Endothelial cell of umbilical vein (primary cell): ENCODE results near the gene ETS1.

Experiments
- CTCF ChIP-seq, 2 donors: IDR thresholded peaks; 1 replicate in 1 of 2; 2 replicates in 1 of 2; pipeline ENCODE4 v1.5.1; 2011; ENCODE audit warnings: low read length in 2 of 2, mild to moderate bottlenecking in 2 of 2, moderate library complexity in 2 of 2, control low read depth in 1 of 2, inconsistent platforms in 1 of 2, low read depth in 1 of 2; ENCODE audit not compliant: insufficient read depth in 1 of 2; ENCODE audit errors: extremely low read depth in 1 of 2
- EZH2 ChIP-seq: IDR thresholded peaks from 2 replicates; pipeline ENCODE4 v1.6.1; 2012; ENCODE audit warnings: borderline replicate concordance, low read depth, mild to moderate bottlenecking, moderate library complexity, low read length, inconsistent platforms; ENCODE audit not compliant: severe bottlenecking
- GATA2 ChIP-seq: IDR thresholded peaks from 2 replicates; pipeline ENCODE4 v1.7.0; 2011; ENCODE audit warnings: low read depth, mild to moderate bottlenecking, moderate library complexity, mixed read lengths, low read length; ENCODE audit not compliant: insufficient read length, insufficient read depth
- JUN ChIP-seq: IDR thresholded peaks from 2 replicates; pipeline ENCODE4 v1.6.1; 2011; ENCODE audit warnings: borderline replicate concordance, low read depth; ENCODE audit not compliant: insufficient read length, insufficient read depth
- MYC ChIP-seq: IDR thresholded peaks from one replicate; pipeline ENCODE4 v1.6.1; 2011; ENCODE audit warnings: mild to moderate bottlenecking, low read depth, low read length
- POLR2A ChIP-seq: IDR thresholded peaks from 2 replicates; pipeline ENCODE4 v1.6.1; 2012; ENCODE audit warnings: low read depth, mild to moderate bottlenecking, control low read depth, low read length
- POLR2AphosphoS5 ChIP-seq: IDR thresholded peaks from 2 replicates; pipeline ENCODE4 v1.6.1; 2012; ENCODE audit warnings: low read depth, mild to moderate bottlenecking, control low read depth, low read length, moderate library complexity; ENCODE audit not compliant: insufficient read depth
- TF ChIP-seq, protein P1 (sequence below): IDR thresholded peaks from 2 replicates; pipeline ENCODE4 v1.6.1; 2011; ENCODE audit not compliant: insufficient read depth, insufficient read length

DNA sequence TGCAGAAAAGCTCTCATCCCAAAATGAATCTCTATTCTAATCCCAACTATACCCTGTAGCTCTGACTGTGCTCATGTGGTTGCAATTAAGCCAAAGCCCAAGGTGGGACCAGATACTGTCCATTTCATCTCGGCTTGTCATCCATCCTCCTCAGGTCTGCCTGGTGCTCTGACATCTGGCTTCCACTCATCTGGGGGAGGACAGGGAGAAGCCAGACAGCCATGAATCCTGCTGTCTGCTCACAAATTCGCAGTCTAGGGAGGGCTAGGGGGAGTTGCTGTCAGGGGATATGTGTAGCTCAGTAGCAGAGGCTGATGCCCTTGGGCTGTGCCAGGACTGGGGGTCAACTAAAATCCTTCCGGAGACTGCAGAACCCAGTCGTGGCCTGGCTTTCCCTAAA, 167.1 kb downstream of the ETS1 start:
- TF ChIP-seq CTCF (IDR thresholded peaks at IDR 0.05; ENCODE audit: extremely low read depth in 1 of 2, insufficient read depth in 1 of 2, low read depth in 1 of 2, low read length in 2 of 2) (no peak), EZH2 (no peak), POLR2A (no peak), GATA2 (no peak), MYC (no peak), JUN (no peak), POLR2AphosphoS5 (no peak)
- TF ChIP-seq, protein P1, sequence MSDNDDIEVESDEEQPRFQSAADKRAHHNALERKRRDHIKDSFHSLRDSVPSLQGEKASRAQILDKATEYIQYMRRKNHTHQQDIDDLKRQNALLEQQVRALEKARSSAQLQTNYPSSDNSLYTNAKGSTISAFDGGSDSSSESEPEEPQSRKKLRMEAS = no peak
